ES-I3 (cell line): ENCODE data around the gene SMIM14.
"Not testable (repeated sequence)": the region's sequence is repeated elsewhere in the genome, so short reads cannot be mapped to it uniquely, and the experiment has no call there.

Source experiments
- H3K36me3 ChIP-seq: 2 replicates; pipeline ENCODE4 v1.6.1; 2013; ENCODE audit warnings: mild to moderate bottlenecking, low read length, control low read depth, moderate library complexity; ENCODE audit not compliant: insufficient read depth
- H3K4me1 ChIP-seq: 2 replicates; pipeline ENCODE4 v1.6.1; 2013; ENCODE audit warnings: mild to moderate bottlenecking, control low read depth, low read length; ENCODE audit not compliant: insufficient read depth
- H3K9ac ChIP-seq: 2 replicates; pipeline ENCODE4 v1.6.1; 2013; ENCODE audit warnings: low read depth, mild to moderate bottlenecking, low read length, moderate library complexity
- H3K9me3 ChIP-seq: 2 replicates; pipeline ENCODE4 v1.6.1; 2013; ENCODE audit warnings: mild to moderate bottlenecking, low read length, moderate library complexity; ENCODE audit not compliant: control insufficient read depth, insufficient read depth

The SMIM14 gene

GRCh38 chr4:39638354-39639239 is at the start of gene SMIM14:
Gene SMIM14 (minus strand): TSS chr4:39638865. CDS start chr4:39605145, 33,720 bp downstream.
- no peaks in the 10 kb centered on the region for H3K36me3 ChIP-seq
- no peaks in the 10 kb centered on the region for H3K9me3 ChIP-seq
- H3K4me1 ChIP-seq = peaks cover 16% of the 10 kb centered on the region
- H3K9ac ChIP-seq = peak within 1 kb of the TSS; percentile 89

- Histone ChIP-seq H3K4me1 (0 out of 2 replicates have a peak, but pooled peaks cover 4% of the 10 kb centered on the region), H3K9ac (no peak overlapping the region), H3K36me3 (no peaks in the 10 kb centered on the region), H3K9me3 (no peaks in the 10 kb centered on the region)
Measured at GRCh38 chr4:39687014-39687413, 48.3 kb upstream of the SMIM14 start.

GRCh38 chr4:39685990-39686389 is 47.3 kb upstream of the SMIM14 start:
- Histone ChIP-seq H3K9me3 (no peaks in the 10 kb centered on the region), H3K36me3 (no peaks in the 10 kb centered on the region), H3K9ac (no peak overlapping the region), H3K4me1 (0 out of 2 replicates have a peak, but pooled peaks cover 4% of the 10 kb centered on the region)

- Histone ChIP-seq H3K9me3 (no peaks in the 10 kb centered on the region), H3K9ac (no peak overlapping the region), H3K4me1 (no peaks in the 10 kb centered on the region), H3K36me3 (no peaks in the 10 kb centered on the region)
Measured at GRCh38 chr4:39682138-39682537, 43.5 kb upstream of the SMIM14 start.

- not testable (repeated sequence) for H3K36me3 ChIP-seq, H3K4me1 ChIP-seq, H3K9me3 ChIP-seq, H3K9ac ChIP-seq
Measured at GRCh38 chr4:39681003-39681402, 42.3 kb upstream of the SMIM14 start.

GRCh38 chr4:39675681-39676080 is 37.0 kb upstream of the SMIM14 start:
- not testable (repeated sequence) for H3K9me3 ChIP-seq, H3K4me1 ChIP-seq, H3K36me3 ChIP-seq, H3K9ac ChIP-seq

GRCh38 chr4:39670296-39670695 is 31.6 kb upstream of the SMIM14 start:
- not testable (repeated sequence) for H3K36me3 ChIP-seq, H3K4me1 ChIP-seq, H3K9ac ChIP-seq, H3K9me3 ChIP-seq

- Histone ChIP-seq H3K36me3 (no peaks in the 10 kb centered on the region), H3K9ac (no peak overlapping the region), H3K9me3 (no peaks in the 10 kb centered on the region), H3K4me1 (no peaks in the 10 kb centered on the region)
Measured at GRCh38 chr4:39668887-39669286, 30.2 kb upstream of the SMIM14 start.

GRCh38 chr4:39667706-39668105 is 29.0 kb upstream of the SMIM14 start:
- H3K9ac ChIP-seq = no peak overlapping the region
- no peaks in the 10 kb centered on the region for H3K4me1 ChIP-seq
- no peaks in the 10 kb centered on the region for H3K36me3 ChIP-seq
- no peaks in the 10 kb centered on the region for H3K9me3 ChIP-seq

GRCh38 chr4:39664828-39665731 is 26.4 kb upstream of the SMIM14 start:
- no peaks in the 10 kb centered on the region for H3K9me3 ChIP-seq
- no peaks in the 10 kb centered on the region for H3K4me1 ChIP-seq
- H3K9ac ChIP-seq = no peak overlapping the region
- H3K36me3 ChIP-seq = no peaks in the 10 kb centered on the region

GRCh38 chr4:39662683-39663082 is 24.0 kb upstream of the SMIM14 start:
- Histone ChIP-seq H3K4me1 (no peaks in the 10 kb centered on the region), H3K9ac (no peak overlapping the region), H3K36me3 (no peaks in the 10 kb centered on the region), H3K9me3 (no peaks in the 10 kb centered on the region)

- Histone ChIP-seq H3K9ac (no peak overlapping the region), H3K4me1 (no peaks in the 10 kb centered on the region), H3K36me3 (no peaks in the 10 kb centered on the region), H3K9me3 (no peaks in the 10 kb centered on the region)
Measured at GRCh38 chr4:39660757-39661156, 22.1 kb upstream of the SMIM14 start.

GRCh38 chr4:39660045-39660444 is 21.4 kb upstream of the SMIM14 start:
- Histone ChIP-seq H3K9ac (no peak overlapping the region), H3K9me3 (no peaks in the 10 kb centered on the region), H3K36me3 (no peaks in the 10 kb centered on the region), H3K4me1 (no peaks in the 10 kb centered on the region)

- no peaks in the 10 kb centered on the region for H3K4me1 ChIP-seq
- no peaks in the 10 kb centered on the region for H3K36me3 ChIP-seq
- no peak overlapping the region for H3K9ac ChIP-seq
- H3K9me3 ChIP-seq = no peaks in the 10 kb centered on the region
Measured at GRCh38 chr4:39658756-39659155, 20.1 kb upstream of the SMIM14 start.

- Histone ChIP-seq H3K9ac (no peak overlapping the region), H3K4me1 (no peaks in the 10 kb centered on the region), H3K9me3 (no peaks in the 10 kb centered on the region), H3K36me3 (no peaks in the 10 kb centered on the region)
Measured at GRCh38 chr4:39657465-39657864, 18.8 kb upstream of the SMIM14 start.
